H9 (cell line): ENCODE data around the gene SYT9. TPM values are rescaled to one million over a fixed set of nuclear protein-coding genes. Genes with fewer than 3 reads are reported as not detected.

Source experiments
- DNase-seq: peaks from one replicate; pipeline ENCODE4 v3.0.0-alpha.2; 2017
- H2AFZ ChIP-seq: one replicate; pipeline ENCODE4 v1.6.1; 2013; ENCODE audit warnings: mild to moderate bottlenecking, low read length, control low read depth, moderate library complexity
- H2AK5ac ChIP-seq: 2 replicates; pipeline ENCODE4 v1.6.1; 2013; ENCODE audit warnings: low read length, control low read depth, mixed read lengths; ENCODE audit not compliant: insufficient read length
- H2BK120ac ChIP-seq: one replicate; pipeline ENCODE4 v1.6.1; 2013; ENCODE audit warnings: low read depth, mild to moderate bottlenecking, low read length, control low read depth, inconsistent platforms; ENCODE audit not compliant: poor library complexity, severe bottlenecking
- H2BK12ac ChIP-seq: 2 replicates; pipeline ENCODE4 v1.6.1; 2013; ENCODE audit warnings: low read length, control low read depth, mixed read lengths, low read depth; ENCODE audit not compliant: insufficient read length
- H2BK15ac ChIP-seq: 2 replicates; pipeline ENCODE4 v1.6.1; 2013; ENCODE audit warnings: low read depth, low read length, control low read depth
- H2BK20ac ChIP-seq: one replicate; pipeline ENCODE4 v1.6.1; 2013; ENCODE audit warnings: low read depth, mild to moderate bottlenecking, low read length, control low read depth, inconsistent platforms; ENCODE audit not compliant: poor library complexity, severe bottlenecking
- H2BK5ac ChIP-seq: 2 replicates; pipeline ENCODE4 v1.6.1; 2013; ENCODE audit warnings: low read length, control low read depth, mixed read lengths; ENCODE audit not compliant: insufficient read length
- H3K14ac ChIP-seq: 2 replicates; pipeline ENCODE4 v1.6.1; 2013; ENCODE audit warnings: low read length, control low read depth; ENCODE audit not compliant: insufficient read depth
- H3K18ac ChIP-seq: 2 replicates; pipeline ENCODE4 v1.6.1; 2013; ENCODE audit warnings: low read depth, mild to moderate bottlenecking, mixed read lengths, low read length, control low read depth; ENCODE audit not compliant: insufficient read length
- H3K23ac ChIP-seq: 2 replicates; pipeline ENCODE4 v1.6.1; 2013; ENCODE audit warnings: low read length, control low read depth, mixed read lengths, low read depth; ENCODE audit not compliant: insufficient read length
- H3K23me2 ChIP-seq: 2 replicates; pipeline ENCODE4 v1.6.1; 2013; ENCODE audit warnings: low read depth, mild to moderate bottlenecking, mixed read lengths, low read length, control low read depth; ENCODE audit not compliant: insufficient read length, poor library complexity, severe bottlenecking
- H3K27ac ChIP-seq: 2 replicates; pipeline ENCODE4 v1.5.1; 2013; ENCODE audit warnings: low read length, control low read depth, mixed read lengths, low read depth; ENCODE audit not compliant: insufficient read length
- H3K27me3 ChIP-seq: 2 replicates; pipeline ENCODE4 v1.6.1; 2013; ENCODE audit warnings: low read length, control low read depth, inconsistent platforms; ENCODE audit not compliant: insufficient read depth
- H3K4ac ChIP-seq: 2 replicates; pipeline ENCODE4 v1.6.1; 2013; ENCODE audit warnings: low read depth, mild to moderate bottlenecking, control low read depth, inconsistent platforms, low read length, moderate library complexity
- H3K4me1 ChIP-seq: 2 replicates; pipeline ENCODE4 v1.6.1; 2013; ENCODE audit warnings: low read length, control low read depth, inconsistent platforms; ENCODE audit not compliant: insufficient read depth
- H3K4me2 ChIP-seq: 2 replicates; pipeline ENCODE4 v1.6.1; 2013; ENCODE audit warnings: low read length, control low read depth, mixed read lengths; ENCODE audit not compliant: insufficient read length, insufficient read depth
- H3K56ac ChIP-seq: 2 replicates; pipeline ENCODE4 v1.6.1; 2013; ENCODE audit warnings: low read depth, mild to moderate bottlenecking, mixed read lengths, low read length, control low read depth; ENCODE audit not compliant: insufficient read length
- H3K79me1 ChIP-seq: 2 replicates; pipeline ENCODE4 v1.6.1; 2013; ENCODE audit warnings: low read depth, mild to moderate bottlenecking, moderate library complexity, low read length, control low read depth, inconsistent platforms; ENCODE audit not compliant: insufficient read depth, poor library complexity, severe bottlenecking
- H3K79me2 ChIP-seq: 2 replicates; pipeline ENCODE4 v1.6.1; 2013; ENCODE audit warnings: low read length, control low read depth, inconsistent platforms; ENCODE audit not compliant: insufficient read depth
- H3K9ac ChIP-seq: 2 replicates; pipeline ENCODE4 v1.6.1; 2013; ENCODE audit warnings: low read length, control low read depth, mixed read lengths; ENCODE audit not compliant: insufficient read length; ENCODE audit errors: extremely low read depth
- H3K9me3 ChIP-seq: one replicate; pipeline ENCODE4 v1.6.1; 2013; ENCODE audit warnings: low read depth, low read length, inconsistent platforms; ENCODE audit not compliant: control insufficient read depth
- H3T11ph ChIP-seq: one replicate; pipeline ENCODE4 v1.6.1; 2013; ENCODE audit warnings: mild to moderate bottlenecking, low read length, control low read depth, inconsistent platforms
- H4K20me1 ChIP-seq: one replicate; pipeline ENCODE4 v1.6.1; 2013; ENCODE audit not compliant: control insufficient read depth, insufficient read length, insufficient read depth
- H4K5ac ChIP-seq: 2 replicates; pipeline ENCODE4 v1.6.1; 2013; ENCODE audit warnings: low read depth, mild to moderate bottlenecking, mixed read lengths, low read length, control low read depth; ENCODE audit not compliant: insufficient read length
- H4K8ac ChIP-seq: replicated peaks from 2 replicates; pipeline ENCODE4 v1.6.1; 2013; ENCODE audit warnings: low read length, control low read depth, mixed read lengths, low read depth; ENCODE audit not compliant: insufficient read length
- H4K91ac ChIP-seq: 2 replicates; pipeline ENCODE4 v1.6.1; 2013; ENCODE audit warnings: low read depth, mild to moderate bottlenecking, moderate library complexity, mixed read lengths, low read length, control low read depth; ENCODE audit not compliant: insufficient read length
- H3K27ac Mint-ChIP-seq, 3 experiments: 2 replicates in 2 of 3; 3 replicates in 1 of 3; pipeline ENCODE4 v1.8.0; 2020 to 2021; ENCODE audit warnings: mixed read lengths in 3 of 3, mild to moderate bottlenecking in 1 of 3, moderate library complexity in 1 of 3
- H3K27me3 Mint-ChIP-seq: 2 replicates; pipeline ENCODE4 v1.8.0; 2021; ENCODE audit warnings: low read depth, mild to moderate bottlenecking, moderate library complexity, mixed read lengths
- H3K36me3 Mint-ChIP-seq, 3 experiments: 2 replicates in 2 of 3; 3 replicates in 1 of 3; pipeline ENCODE4 v1.8.0; 2020 to 2021; ENCODE audit warnings: low read depth in 3 of 3, mixed read lengths in 3 of 3; ENCODE audit not compliant: insufficient read depth in 1 of 3
- H3K4me1 Mint-ChIP-seq, 2 experiments: 2 replicates each; pipeline ENCODE4 v1.8.0; 2020; ENCODE audit warnings: mixed read lengths in 2 of 2
- H3K4me3 Mint-ChIP-seq, 2 experiments: 2 replicates in 1 of 2; 3 replicates in 1 of 2; pipeline ENCODE4 v1.8.0; 2020 to 2021; ENCODE audit warnings: mild to moderate bottlenecking in 2 of 2, mixed read lengths in 2 of 2, moderate library complexity in 1 of 2
- H3K9me3 Mint-ChIP-seq, 2 experiments: 2 replicates in 1 of 2; 3 replicates in 1 of 2; pipeline ENCODE4 v1.8.0; 2020; ENCODE audit warnings: mild to moderate bottlenecking in 2 of 2, mixed read lengths in 2 of 2, moderate library complexity in 1 of 2
- CTCF ChIP-seq: fragments of 200-600 bp; sonication (generic); conservative IDR thresholded peaks from 3 replicates; pipeline ENCODE4 v1.8.0; 2021; ENCODE audit warnings: antibody characterized with exemption, mild to moderate bottlenecking
- WGBS: extraction: QIAGEN DNeasy Blood & Tissue Kit; methylation state at CpG from one replicate; pipeline ENCODE4 v1.1.7; 2013; ENCODE audit warnings: missing lambda C conversion rate, low lambda C conversion rate, mixed read lengths; ENCODE audit not compliant: insufficient read length; ENCODE audit errors: extremely low coverage; 5-methylcytosine and 5-hydroxymethylcytosine counted together
- total RNA-seq: library from RNA; stranded (reverse); gene quantifications from 2 replicates; pipeline ENCODE4 v1.2.1, GENCODE V29; 2021

The SYT9 gene
- total RNA-seq, 1 experiment from 2014 or later = 0.63 TPM

- H3K23ac ChIP-seq = no peak overlapping the region
- peaks cover 11% of the 10 kb centered on the region for H3K27me3 Mint-ChIP-seq
- H3K27me3 ChIP-seq = no peaks in the 10 kb centered on the region
- H2BK12ac ChIP-seq = no peak overlapping the region
- H3K14ac ChIP-seq = no peak overlapping the region
- no peak overlapping the region for H3K56ac ChIP-seq
- H3K4me1 Mint-ChIP-seq = peaks cover 2 to 3% of the 10 kb centered on the region in 2 experiments; a peak in 3 of 4 replicates
- H3K9me3 ChIP-seq = no peaks in the 10 kb centered on the region
- H3T11ph ChIP-seq = no peak overlapping the region
- H2BK120ac ChIP-seq = no peak overlapping the region
- TF ChIP-seq CTCF = no peak
- no peak overlapping the region for H3K27ac ChIP-seq
- no peaks in the 10 kb centered on the region for H3K23me2 ChIP-seq
- H3K4me1 ChIP-seq = no peaks in the 10 kb centered on the region; the same call in 1 of the 2 replicates
- H3K4me3 Mint-ChIP-seq = no peak overlapping the region
- no peaks in the 10 kb centered on the region for H3K79me2 ChIP-seq
- no peak overlapping the region for H2BK5ac ChIP-seq
- H3K4me2 ChIP-seq = no peak overlapping the region
- H4K91ac ChIP-seq = no peak overlapping the region
- H4K8ac ChIP-seq = no peak overlapping the region
- H2BK15ac ChIP-seq = no peak overlapping the region
- no peak overlapping the region for H4K5ac ChIP-seq
- H3K18ac ChIP-seq = no peak overlapping the region
- no peak for DNase-seq
- H2BK20ac ChIP-seq = no peak overlapping the region
- no peaks in the 10 kb centered on the region for H3K36me3 Mint-ChIP-seq
- H3K4ac ChIP-seq = no peak overlapping the region
- no peak overlapping the region for H2AK5ac ChIP-seq
- H3K9me3 Mint-ChIP-seq = no peaks in the 10 kb centered on the region
- no peak overlapping the region for H2AFZ ChIP-seq
- H3K9ac ChIP-seq = no peak overlapping the region
- H3K27ac Mint-ChIP-seq = no peak overlapping the region
- H3K79me1 ChIP-seq = no peaks in the 10 kb centered on the region
- no CpG with 5 or more reads among the region's 4 CpGs for WGBS
- H4K20me1 ChIP-seq = no peaks in the 10 kb centered on the region
These were observed 29.1 kb upstream of the SYT9 start for GRCh38 chr11:7222619-7223018.
